K562 (cell line): ENCODE data around the gene HSPA1B. TPM values are rescaled to one million over a fixed set of nuclear protein-coding genes. Genes with fewer than 3 reads are reported as not detected.

Experiments
- ARID1B ChIP-seq: fragments of 450-650 bp; IDR thresholded peaks from 2 replicates; pipeline ENCODE4 v1.6.1; 2016; ENCODE audit warnings: antibody characterized with exemption, mild to moderate bottlenecking, inconsistent platforms
- BCL6 ChIP-seq: fragments of 250-450 bp; sonication (Bioruptor Pico); IDR thresholded peaks from 2 replicates; pipeline ENCODE4 v1.4.0; 2020
- BDP1 ChIP-seq: IDR thresholded peaks from 3 replicates; pipeline ENCODE4 v1.6.1; 2011; ENCODE audit not compliant: insufficient read length, insufficient read depth
- DIDO1 ChIP-seq: fragments of 450-650 bp; IDR thresholded peaks from 2 replicates; pipeline ENCODE4 v1.6.1; 2016; ENCODE audit warnings: low read depth, missing biosample characterization, missing genetic modification characterization
- FIP1L1 ChIP-seq: fragments of 200-400 bp; formaldehyde crosslinking; IDR thresholded peaks from 2 replicates; pipeline ENCODE4 v1.6.1; 2018; ENCODE audit warnings: mild to moderate bottlenecking, low read depth, low read length; ENCODE audit not compliant: poor library complexity, severe bottlenecking
- HDAC2 ChIP-seq: fragments of 450-650 bp; IDR thresholded peaks from 2 replicates; pipeline ENCODE4 v1.6.1; 2016; ENCODE audit warnings: mild to moderate bottlenecking
- HDAC8 ChIP-seq: fragments of 450-650 bp; IDR thresholded peaks from 2 replicates; pipeline ENCODE4 v1.6.1; 2016; ENCODE audit warnings: mild to moderate bottlenecking, missing genetic modification characterization, moderate library complexity, missing compliant biosample characterization
- HNRNPLL ChIP-seq: fragments of 200-400 bp; formaldehyde crosslinking; IDR thresholded peaks from 2 replicates; pipeline ENCODE4 v1.6.1; 2017; ENCODE audit warnings: low read length, low read depth, mild to moderate bottlenecking; ENCODE audit not compliant: poor library complexity, severe bottlenecking
- KLF1 ChIP-seq: fragments of 450-650 bp; IDR thresholded peaks from 2 replicates; pipeline ENCODE4 v1.6.1; 2016; ENCODE audit warnings: missing genetic modification characterization, missing compliant biosample characterization
- MITF ChIP-seq: IDR thresholded peaks from 2 replicates; pipeline ENCODE4 v1.6.1; 2014; ENCODE audit warnings: antibody characterized with exemption
- NBN ChIP-seq: fragments of 450-650 bp; IDR thresholded peaks from 2 replicates; pipeline ENCODE4 v1.6.1; 2016; ENCODE audit warnings: low read depth, mild to moderate bottlenecking
- NEUROD1 ChIP-seq: fragments of 150-350 bp; IDR thresholded peaks from 2 replicates; pipeline ENCODE4 v1.6.1; 2014; ENCODE audit warnings: borderline replicate concordance, low read length, low read depth; ENCODE audit not compliant: partially characterized antibody
- NR1H2 ChIP-seq: sonication (generic); formaldehyde crosslinking; IDR thresholded peaks from 2 replicates; pipeline ENCODE4 v1.4.0; 2020; ENCODE audit warnings: mild to moderate bottlenecking, missing genetic modification reagents
- PHB2 ChIP-seq: fragments of 450-650 bp; IDR thresholded peaks from 2 replicates; pipeline ENCODE4 v1.6.1; 2017; ENCODE audit warnings: low read depth
- RBM25 ChIP-seq: fragments of 200-400 bp; formaldehyde crosslinking; IDR thresholded peaks from 2 replicates; pipeline ENCODE4 v1.6.1; 2018; ENCODE audit warnings: low read length, low read depth, moderate library complexity; ENCODE audit not compliant: severe bottlenecking
- SREBF2 ChIP-seq: sonication (generic); formaldehyde crosslinking; IDR thresholded peaks from 2 replicates; pipeline ENCODE4 v1.4.0; 2020; ENCODE audit warnings: mild to moderate bottlenecking, missing genetic modification reagents
- TCF3 ChIP-seq: sonication (generic); formaldehyde crosslinking; IDR thresholded peaks from 2 replicates; pipeline ENCODE4 v1.4.0; 2020; ENCODE audit warnings: mild to moderate bottlenecking, missing genetic modification reagents
- YBX1 ChIP-seq: fragments of 450-650 bp; IDR thresholded peaks from 2 replicates; pipeline ENCODE4 v1.7.1; 2016; ENCODE audit warnings: mild to moderate bottlenecking
- ZKSCAN8 ChIP-seq: fragments of 200-800 bp; sonication (Bioruptor generic); IDR thresholded peaks from 2 replicates; pipeline ENCODE4 v1.6.1; 2016; ENCODE audit warnings: missing genetic modification characterization, missing compliant biosample characterization
- ZNF12 ChIP-seq: sonication (generic); formaldehyde crosslinking; IDR thresholded peaks from 2 replicates; pipeline ENCODE4 v1.4.0; 2020; ENCODE audit warnings: mild to moderate bottlenecking, missing genetic modification reagents
- ZNF395 ChIP-seq: fragments of 200-800 bp; sonication (Bioruptor generic); IDR thresholded peaks from 2 replicates; pipeline ENCODE4 v1.6.1; 2017; ENCODE audit warnings: missing genetic modification characterization, missing compliant biosample characterization
- ZNF41 ChIP-seq: fragments of 250-450 bp; sonication (Bioruptor Pico); conservative IDR thresholded peaks from 2 replicates; pipeline ENCODE4 v1.4.0; 2020; ENCODE audit warnings: mild to moderate bottlenecking
- polyA plus RNA-seq, 8 experiments: library from polyadenylated mRNA; depleted of rRNA in 4 of 8; stranded (reverse) in 5 of 8; unstranded in 3 of 8; fragments of >200 nt; fragmentation: Nextera tagmentation in 2 of 8; fragmentation: Illumina TruSeq in 1 of 8; extraction: Ambion mirVana in 2 of 8; extraction: Trizol in 1 of 8; gene quantifications; 2 replicates each; pipeline versions ENCODE4 v1.2.1 to v1.2.3, GENCODE V29; 2011 to 2014; ENCODE audit warnings: inconsistent platforms in 1 of 8, missing spikeins in 1 of 8
- total RNA-seq, 7 experiments: library from RNA; depleted of rRNA in 6 of 7; stranded (reverse); fragments of >200 nt in 6 of 7; fragmentation: Illumina TruSeq in 2 of 7; extraction: Trizol in 2 of 7; gene quantifications; 2 replicates each; pipeline versions ENCODE4 v1.2.1 to v1.2.3, GENCODE V29; 2011 to 2021; ENCODE audit warnings: low replicate concordance in 1 of 7
- TF ChIP-seq, protein P1 (sequence below): sonication (generic); formaldehyde crosslinking; IDR thresholded peaks from 2 replicates; pipeline ENCODE4 v1.8.0; 2022; ENCODE audit warnings: mild to moderate bottlenecking, missing genetic modification reagents
- TF ChIP-seq, protein P2 (sequence below): fragments of 450-650 bp; IDR thresholded peaks from one replicate; pipeline ENCODE4 v1.6.1; 2018; ENCODE audit warnings: mild to moderate bottlenecking, moderate library complexity; ENCODE audit not compliant: partially characterized antibody

Gene HSPA1B
- total and polyA plus RNA-seq, 9 of the 15 experiments (the other 6 are each of a cell fraction or from before 2014, with no cell fraction given): 0.27 to 227 (median 51.2) TPM

- TF ChIP-seq RBM25: peak; percentile 63
- peak; percentile 99 for TF ChIP-seq KLF1 (tag)
- TF ChIP-seq NR1H2 (CRISPR knock-in tag): peak; percentile 96
- TF ChIP-seq NBN: peak; percentile 95
- peak; percentile 41; the same call in 1 of the 2 replicates for TF ChIP-seq MITF
- TF ChIP-seq BDP1: no peak
- peak; percentile 98 for TF ChIP-seq FIP1L1
- no peak for TF ChIP-seq HNRNPLL
- TF ChIP-seq HDAC2: peak; percentile 87
- 0 out of 2 replicates have a peak, but pooled peaks have one; percentile 47 for TF ChIP-seq PHB2
- peak; percentile 87 for TF ChIP-seq ZNF41 (CRISPR knock-in tag)
- TF ChIP-seq BCL6 (CRISPR knock-in tag): no peak
- peak; percentile 69 for TF ChIP-seq TCF3 (CRISPR knock-in tag)
- peak; percentile 99 for TF ChIP-seq ZNF395
- peak; percentile 92 for TF ChIP-seq HDAC8 (tag)
- TF ChIP-seq SREBF2 (CRISPR knock-in tag): no peak
- TF ChIP-seq NEUROD1: peak; percentile 82
- peak; percentile 15; the same call in 1 of the 2 replicates for TF ChIP-seq DIDO1 (tag)
- TF ChIP-seq, protein P1, sequence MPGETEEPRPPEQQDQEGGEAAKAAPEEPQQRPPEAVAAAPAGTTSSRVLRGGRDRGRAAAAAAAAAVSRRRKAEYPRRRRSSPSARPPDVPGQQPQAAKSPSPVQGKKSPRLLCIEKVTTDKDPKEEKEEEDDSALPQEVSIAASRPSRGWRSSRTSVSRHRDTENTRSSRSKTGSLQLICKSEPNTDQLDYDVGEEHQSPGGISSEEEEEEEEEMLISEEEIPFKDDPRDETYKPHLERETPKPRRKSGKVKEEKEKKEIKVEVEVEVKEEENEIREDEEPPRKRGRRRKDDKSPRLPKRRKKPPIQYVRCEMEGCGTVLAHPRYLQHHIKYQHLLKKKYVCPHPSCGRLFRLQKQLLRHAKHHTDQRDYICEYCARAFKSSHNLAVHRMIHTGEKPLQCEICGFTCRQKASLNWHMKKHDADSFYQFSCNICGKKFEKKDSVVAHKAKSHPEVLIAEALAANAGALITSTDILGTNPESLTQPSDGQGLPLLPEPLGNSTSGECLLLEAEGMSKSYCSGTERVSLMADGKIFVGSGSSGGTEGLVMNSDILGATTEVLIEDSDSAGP (CRISPR knock-in tag): 0 out of 2 replicates have a peak, but pooled peaks have one; percentile 74
- TF ChIP-seq ZKSCAN8 (CRISPR knock-in tag): no peak
- TF ChIP-seq, protein P2, sequence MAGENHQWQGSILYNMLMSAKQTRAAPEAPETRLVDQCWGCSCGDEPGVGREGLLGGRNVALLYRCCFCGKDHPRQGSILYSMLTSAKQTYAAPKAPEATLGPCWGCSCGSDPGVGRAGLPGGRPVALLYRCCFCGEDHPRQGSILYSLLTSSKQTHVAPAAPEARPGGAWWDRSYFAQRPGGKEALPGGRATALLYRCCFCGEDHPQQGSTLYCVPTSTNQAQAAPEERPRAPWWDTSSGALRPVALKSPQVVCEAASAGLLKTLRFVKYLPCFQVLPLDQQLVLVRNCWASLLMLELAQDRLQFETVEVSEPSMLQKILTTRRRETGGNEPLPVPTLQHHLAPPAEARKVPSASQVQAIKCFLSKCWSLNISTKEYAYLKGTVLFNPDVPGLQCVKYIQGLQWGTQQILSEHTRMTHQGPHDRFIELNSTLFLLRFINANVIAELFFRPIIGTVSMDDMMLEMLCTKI: no peak
- peak; percentile 70; the same call in 1 of the 2 replicates for TF ChIP-seq ZNF12 (CRISPR knock-in tag)
- TF ChIP-seq YBX1: no peak
- peak; percentile 82; the same call in 1 of the 2 replicates for TF ChIP-seq ARID1B
Observed at GRCh38 chr6:31795616-31796298, 31.8 kb upstream of the HSPA1B start, which contains the start of gene VARS1 (continued).
